Tibial artery (tissue), 4 donors: Measurements from ENCODE around the gene OR8B8.

Experiments
- DNase-seq, 2 donors: peaks; one replicate each; pipeline ENCODE4 v3.0.0-alpha.2; 2019
- H3K27ac ChIP-seq, 2 donors: fragments of 200-600 bp; sonication (generic) in 1 of 2; 1 replicate in 1 of 2; 2 replicates in 1 of 2; pipeline ENCODE4 v1.5.1; 2018 to 2019; ENCODE audit warnings: mild to moderate bottlenecking in 1 of 2
- H3K27me3 ChIP-seq, 2 donors: fragments of 200-600 bp; sonication (generic) in 1 of 2; one replicate each; pipeline versions ENCODE4 v1.5.1 to v1.6.0; 2016 to 2019
- H3K36me3 ChIP-seq, 3 donors: fragments of 200-600 bp; sonication (generic) in 2 of 3; one replicate each; pipeline ENCODE4 v1.5.1; 2016 to 2019; ENCODE audit warnings: mild to moderate bottlenecking in 2 of 3
- H3K4me1 ChIP-seq, 4 donors: fragments of 200-600 bp; sonication (generic) in 2 of 4; 1 replicate in 3 of 4; 2 replicates in 1 of 4; pipeline ENCODE4 v1.5.1; 2016 to 2019
- H3K4me3 ChIP-seq, 2 donors: fragments of 200-600 bp; sonication (generic) in 1 of 2; 1 replicate in 1 of 2; 2 replicates in 1 of 2; pipeline ENCODE4 v1.5.1; 2018 to 2019; ENCODE audit warnings: mild to moderate bottlenecking in 2 of 2
- H3K9me3 ChIP-seq, 3 donors: fragments of 200-600 bp; sonication (generic) in 1 of 3; one replicate each; pipeline ENCODE4 v1.5.1; 2016 to 2019
- CTCF ChIP-seq, 2 experiments: fragments of 200-600 bp in 1 of 2; fragments of 450-650 bp in 1 of 2; IDR thresholded peaks; one replicate each; pipeline ENCODE4 v1.5.1; 2017 to 2019; ENCODE audit warnings: antibody characterized with exemption in 2 of 2, mild to moderate bottlenecking in 1 of 2, moderate library complexity in 1 of 2
- intact Hi-C: fragments of 100-400 bp; cut with DNase I; formaldehyde crosslinking; loops from one replicate; pipeline ENCODE4 v1.15.0; 2023; ENCODE audit warnings: low total_unique reads

Gene OR8B8

GRCh38 chr11:124470561-124471227 lies 25.2 kb upstream of the OR8B8 start:
- no peak for DNase-seq
- no peaks in the 10 kb centered on the region for H3K36me3 ChIP-seq
- H3K27me3 ChIP-seq, result no peaks in the 10 kb centered on the region
- intact Hi-C loops, result no loop called here
- H3K4me3 ChIP-seq, result no peak overlapping the region
- H3K4me1 ChIP-seq, result peaks cover 0 to 3% (median 0%) of the 10 kb centered on the region in 4 donors
- H3K27ac ChIP-seq, result no peak overlapping the region
- TF ChIP-seq CTCF (IDR thresholded peaks at IDR 0.05), result no peak
- no peaks in the 10 kb centered on the region for H3K9me3 ChIP-seq

GRCh38 chr11:124467381-124467927 lies 22.0 kb upstream of the OR8B8 start:
- no peak overlapping the region for H3K4me3 ChIP-seq
- no peak for DNase-seq
- no peaks in the 10 kb centered on the region for H3K9me3 ChIP-seq
- TF ChIP-seq CTCF (IDR thresholded peaks at IDR 0.05), result no peak
- peaks cover 0 to 3% (median 0%) of the 10 kb centered on the region in 4 donors for H3K4me1 ChIP-seq
- no peak overlapping the region for H3K27ac ChIP-seq
- intact Hi-C loops, result no loop called here
- no peaks in the 10 kb centered on the region for H3K36me3 ChIP-seq
- H3K27me3 ChIP-seq, result no peaks in the 10 kb centered on the region

DNA sequence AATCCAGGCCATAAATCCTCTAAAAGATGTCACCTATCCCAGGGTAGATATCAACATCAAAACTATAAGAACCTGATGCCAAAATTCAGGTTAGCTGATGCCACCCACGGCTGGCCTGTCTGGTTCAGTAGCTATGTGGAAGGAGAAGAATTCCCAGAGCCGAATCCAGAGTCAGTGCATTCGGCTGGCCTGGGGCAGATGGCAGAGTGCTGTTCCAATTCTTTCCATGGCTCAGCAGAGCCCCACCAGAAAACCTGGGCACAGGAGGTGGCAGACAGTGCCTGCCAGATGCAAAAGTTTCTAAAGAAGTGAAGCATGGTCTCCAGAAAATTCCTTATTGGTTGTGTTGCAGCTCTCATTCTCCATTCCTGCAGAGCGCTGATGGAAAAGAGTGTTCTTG lies 19.9 kb upstream of the OR8B8 start:
- Histone ChIP-seq H3K36me3 (no peaks in the 10 kb centered on the region), H3K9me3 (no peaks in the 10 kb centered on the region), H3K4me1 (no peaks in the 10 kb centered on the region), H3K27ac (no peak overlapping the region), H3K4me3 (no peak overlapping the region), H3K27me3 (no peaks in the 10 kb centered on the region)
- TF ChIP-seq CTCF (IDR thresholded peaks at IDR 0.05), result no peak
- intact Hi-C loops, result no loop called here
- DNase-seq, result no peak

DNA sequence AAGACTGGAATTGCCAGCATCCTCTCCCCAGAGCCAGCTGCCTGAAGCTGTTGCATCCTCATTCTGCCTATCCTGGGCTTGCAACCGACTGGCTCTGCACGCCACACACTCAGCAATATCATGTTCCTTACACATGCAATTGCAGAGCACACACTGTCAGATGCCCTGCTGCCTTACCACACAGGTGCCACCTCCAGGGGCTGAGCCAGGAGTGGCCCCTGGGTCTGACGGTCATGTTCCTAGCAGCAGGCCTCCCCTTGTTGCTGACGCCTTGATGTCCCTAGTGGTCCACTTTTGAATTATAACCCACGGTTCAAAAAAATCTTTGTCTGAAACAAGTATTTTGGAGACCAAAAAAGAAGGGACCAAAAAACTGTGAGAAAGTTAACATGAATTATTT lies 18.5 kb upstream of the OR8B8 start:
- no peaks in the 10 kb centered on the region for H3K4me1 ChIP-seq
- H3K4me3 ChIP-seq, result no peak overlapping the region
- H3K27ac ChIP-seq, result no peak overlapping the region
- no peaks in the 10 kb centered on the region for H3K36me3 ChIP-seq
- no peak for TF ChIP-seq CTCF (IDR thresholded peaks at IDR 0.05)
- H3K27me3 ChIP-seq, result no peaks in the 10 kb centered on the region
- no peaks in the 10 kb centered on the region for H3K9me3 ChIP-seq
- DNase-seq, result no peak
- intact Hi-C loops, result no loop called here

GRCh38 chr11:124463324-124463723 lies 17.8 kb upstream of the OR8B8 start:
- Histone ChIP-seq H3K36me3 (no peaks in the 10 kb centered on the region), H3K4me1 (no peaks in the 10 kb centered on the region), H3K27me3 (no peaks in the 10 kb centered on the region), H3K9me3 (no peaks in the 10 kb centered on the region), H3K4me3 (no peak overlapping the region), H3K27ac (no peak overlapping the region)
- TF ChIP-seq CTCF (IDR thresholded peaks at IDR 0.05), result no peak
- no peak for DNase-seq
- intact Hi-C loops, result no loop called here
